Umbilical cord (tissue), 2 donors: ENCODE results near the gene GSTO1. TPM values are rescaled to one million over a fixed set of nuclear protein-coding genes. Genes with fewer than 3 reads are reported as not detected.

ENCODE experiments used
- DNase-seq: peaks from one replicate; pipeline ENCODE4 v3.0.0-alpha.2; 2015; ENCODE audit warnings: low spot score
- total RNA-seq: library from RNA; depleted of rRNA; stranded (reverse); fragments of >200 nt; gene quantifications from one replicate; pipeline ENCODE4 v1.2.3, GENCODE V29; 2014; ENCODE audit warnings: low replicate concordance; ENCODE audit not compliant: insufficient read depth

Gene GSTO1
- total RNA-seq, 1 donor from 2014 or later: 58.5 TPM

DNA sequence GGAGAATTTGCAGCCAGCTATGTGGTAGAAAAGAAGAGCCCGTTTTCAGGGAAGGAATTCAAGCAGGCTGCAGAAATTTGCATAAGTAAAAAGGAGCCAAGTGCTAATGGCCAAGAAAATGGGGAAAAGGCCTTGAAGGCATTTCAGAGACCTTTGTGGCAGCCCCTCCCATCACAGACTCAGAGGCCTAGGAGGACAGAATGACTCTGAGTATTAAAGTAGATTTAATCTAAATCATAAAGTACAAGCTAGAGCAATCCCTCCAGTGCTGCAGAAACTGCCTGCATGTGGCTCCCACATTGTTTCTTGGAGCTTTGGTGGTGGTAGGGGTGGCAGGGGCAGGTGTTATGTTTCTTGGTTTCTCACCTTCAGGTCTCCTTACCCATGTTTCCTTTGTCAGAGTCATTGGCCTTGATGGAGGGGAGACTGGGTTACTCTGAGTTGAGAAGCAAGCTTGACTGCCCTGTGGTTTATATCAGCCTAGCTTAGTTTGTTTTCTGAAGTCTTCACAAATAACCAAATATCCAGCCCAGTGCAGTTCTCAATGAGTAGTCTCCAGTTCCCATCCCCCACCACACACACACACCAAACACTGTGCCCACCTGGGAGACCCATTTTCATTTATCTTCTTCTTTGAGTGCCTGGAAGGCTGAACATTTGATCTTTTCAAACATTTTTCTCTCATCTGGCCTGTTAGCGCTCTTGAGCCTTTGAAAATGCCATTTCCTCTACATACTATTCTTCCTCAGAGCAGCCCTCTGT is 49.1 kb downstream of the GSTO1 start:
- DNase-seq: no peak

GRCh38 chr10:104304356-104304745 is 49.7 kb downstream of the GSTO1 start:
- DNase-seq: no peak

- DNase-seq: peak; percentile 63
These were observed 50.2 kb downstream of the GSTO1 start for GRCh38 chr10:104304927-104305326.

GRCh38 chr10:104306897-104307296 is 52.2 kb downstream of the GSTO1 start:
- DNase-seq: no peak

DNA sequence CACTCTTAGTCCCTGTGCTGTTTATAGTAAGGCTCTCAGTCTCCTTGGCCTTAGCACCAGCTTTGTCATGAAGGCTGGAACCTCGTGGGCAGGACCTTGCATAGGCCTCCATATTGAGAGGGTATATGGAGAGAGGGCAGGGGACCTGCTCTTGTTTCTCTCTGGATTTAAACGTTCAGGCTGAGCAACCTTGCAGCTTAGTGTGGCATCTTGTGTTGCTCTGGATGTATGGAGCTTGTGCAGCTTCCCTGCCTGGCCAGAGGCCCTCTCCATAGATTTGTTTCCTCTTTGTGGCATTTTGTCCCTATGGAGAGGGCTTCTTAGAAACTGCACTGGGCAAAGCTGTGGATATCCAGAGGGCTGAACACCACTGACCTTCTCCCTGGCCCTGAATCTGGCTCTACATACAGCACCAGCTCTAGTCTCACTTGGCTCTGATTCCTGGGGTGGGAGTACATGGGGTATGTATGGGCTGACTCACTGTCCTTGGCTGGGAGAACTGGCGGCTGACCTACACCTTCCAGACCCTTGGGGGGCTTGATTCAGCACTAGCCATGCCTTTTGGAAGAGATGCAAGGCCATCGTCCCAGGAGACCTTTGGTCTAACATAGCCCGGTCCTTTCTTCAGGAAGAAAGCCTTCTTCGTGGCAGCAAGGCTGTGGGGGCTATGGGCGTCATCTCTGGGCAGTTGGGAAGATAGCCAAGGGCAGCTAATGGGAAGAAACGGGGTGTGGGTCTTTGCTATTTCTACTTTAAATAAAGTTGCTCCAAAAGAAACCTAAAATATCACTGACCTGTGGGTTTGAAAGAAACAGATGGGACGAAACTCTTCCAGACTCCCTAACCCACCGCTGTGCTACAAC is 53.1 kb downstream of the GSTO1 start:
- no peak for DNase-seq

DNA sequence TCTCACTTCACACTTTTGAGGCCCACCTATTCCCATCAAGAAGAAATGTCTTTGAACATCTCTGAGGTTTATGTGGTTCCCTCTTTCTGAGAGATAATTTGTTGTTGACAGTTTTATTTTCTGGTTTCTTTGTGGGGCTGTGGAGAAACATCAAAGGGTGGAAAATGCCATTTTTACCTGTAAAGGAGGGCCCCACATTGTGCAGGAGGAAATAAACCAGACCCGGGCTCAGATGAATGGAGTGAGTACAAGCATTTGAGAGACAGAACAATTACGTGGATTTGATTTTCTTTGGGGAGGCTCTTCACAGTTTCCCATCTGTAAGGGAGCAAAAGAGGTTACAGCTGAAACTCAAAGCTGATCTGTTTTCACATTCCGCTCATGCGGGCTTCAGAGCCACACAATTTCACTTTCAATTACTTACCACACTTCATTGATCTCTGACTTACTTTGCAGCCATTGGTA is 53.8 kb downstream of the GSTO1 start:
- DNase-seq: no peak

GRCh38 chr10:104309980-104310978 is 55.6 kb downstream of the GSTO1 start:
- no peak for DNase-seq

DNA sequence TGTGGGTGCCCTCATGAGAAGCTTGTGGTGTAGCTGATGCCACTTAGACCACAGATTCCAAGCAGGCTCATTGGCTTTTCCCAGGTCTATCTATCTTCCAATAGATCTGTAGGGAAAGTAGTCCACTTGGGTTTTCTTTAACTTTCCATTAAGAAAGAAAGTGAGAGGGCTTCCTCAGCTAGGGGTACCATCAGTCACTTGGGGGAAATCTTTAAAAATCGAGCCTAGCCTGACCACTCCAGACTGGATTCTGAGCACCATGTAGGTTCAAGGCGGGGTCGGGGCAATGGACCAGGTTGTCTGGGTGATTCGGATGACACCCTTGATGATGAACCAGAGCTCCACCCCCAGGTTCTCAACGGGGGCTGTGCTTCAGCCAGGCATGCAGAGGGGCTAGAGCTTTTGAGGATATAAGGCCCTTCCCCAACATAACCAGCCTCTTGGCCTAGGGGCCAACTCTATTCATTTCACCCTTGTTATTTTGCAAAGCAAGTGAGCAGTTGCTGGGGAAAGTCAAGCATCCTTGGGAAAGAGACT is 56.6 kb downstream of the GSTO1 start:
- DNase-seq: no peak

- DNase-seq: no peak
These were observed 60.1 kb downstream of the GSTO1 start for GRCh38 chr10:104314591-104315485.

DNA sequence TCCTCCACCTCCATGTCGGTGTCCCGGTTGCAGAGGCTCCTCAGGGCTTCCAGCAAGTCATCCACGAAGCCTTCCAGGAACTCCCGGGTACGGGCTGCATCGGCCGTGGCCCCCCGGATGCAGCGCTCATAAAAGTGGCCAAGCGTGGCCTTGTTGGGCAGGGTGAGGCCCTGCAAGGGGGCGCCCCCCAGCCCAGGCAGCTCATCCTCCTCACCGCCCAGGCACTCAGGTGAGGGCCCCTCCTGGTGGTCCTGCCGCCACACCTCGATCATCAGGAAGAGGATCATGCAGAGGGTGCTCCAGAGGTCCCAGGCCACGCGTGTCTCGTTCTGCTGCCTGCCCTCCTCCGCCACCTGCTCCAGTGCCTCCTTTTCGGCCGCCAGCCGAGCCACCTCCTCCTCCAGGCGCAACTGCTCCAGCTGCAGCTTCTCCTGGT is 60.8 kb downstream of the GSTO1 start:
- no peak for DNase-seq

GRCh38 chr10:104316321-104317099 is 61.8 kb downstream of the GSTO1 start:
- DNase-seq: no peak

Other genes with a start within 250 kb of the GSTO1 start
- 175 TPM for gene COL17A1, start 169.0 kb upstream of the GSTO1 start, total RNA-seq
- 22.9 TPM for gene SFR1, start 132.7 kb upstream of the GSTO1 start, total RNA-seq
- 1.7 TPM for gene CFAP43, start 22.5 kb upstream of the GSTO1 start, total RNA-seq
- 1.2 TPM for gene GSTO2, start 14.3 kb downstream of the GSTO1 start, total RNA-seq
- gene ITPRIP, start 83.6 kb downstream of the GSTO1 start, total RNA-seq: 14.7 TPM
- gene CFAP58, start 98.9 kb downstream of the GSTO1 start, total RNA-seq: 0.48 TPM